Activated T-cell treated with anti-CD3 and anti-CD28 coated beads for 24 hours (primary cell): ENCODE data around the gene ETV7.

Experiments
- DNase-seq: peaks from one replicate; pipeline ENCODE4 v3.0.0-alpha.2; 2020; ENCODE audit warnings: low read depth

The ETV7 gene

GRCh38 chr6:36383606-36384005 lies 3.9 kb downstream of the ETV7 start:
- DNase-seq: no peak

GRCh38 chr6:36382976-36383375 lies 4.5 kb downstream of the ETV7 start:
- no peak for DNase-seq

GRCh38 chr6:36381502-36382389 lies 5.7 kb downstream of the ETV7 start:
- DNase-seq: no peak

DNA sequence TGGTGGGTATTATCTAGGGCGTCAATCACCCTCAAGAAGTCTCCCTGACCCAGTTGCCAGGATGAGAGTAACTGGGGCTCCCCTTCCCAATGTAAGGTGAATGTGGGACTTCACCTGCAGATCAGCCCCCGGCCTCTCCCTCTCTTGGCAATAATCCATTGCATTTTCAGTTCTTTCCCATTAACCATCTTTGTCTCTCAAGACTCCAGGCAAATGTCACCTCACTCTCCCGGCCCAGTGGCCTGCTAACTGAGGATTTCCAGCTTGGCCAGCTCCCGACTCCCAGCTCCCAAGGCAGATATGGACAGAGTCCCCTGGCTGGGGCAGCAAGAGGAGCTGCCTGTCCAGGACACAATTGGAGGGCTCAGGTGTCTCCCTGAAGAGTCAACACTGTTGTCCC lies 7.3 kb downstream of the ETV7 start:
- no peak for DNase-seq

DNA sequence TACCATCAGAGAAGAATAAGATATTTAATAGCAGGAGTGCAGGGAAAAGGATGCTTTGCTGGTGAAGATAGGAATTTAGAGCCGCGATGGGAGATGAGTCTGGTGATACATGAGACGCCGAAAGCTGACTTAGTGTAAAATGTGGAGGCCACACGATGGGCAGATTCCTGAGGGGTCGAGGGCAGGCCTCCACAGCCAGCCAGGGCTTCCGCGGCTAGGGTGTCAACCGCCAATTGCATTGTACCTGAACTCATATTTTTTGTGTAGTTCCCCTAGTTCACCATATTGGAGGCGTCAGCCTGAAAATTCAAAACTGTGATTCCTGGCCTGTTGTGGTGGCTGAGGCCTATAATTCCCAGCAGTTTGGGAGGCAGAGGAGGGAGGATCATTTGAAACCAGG lies 8.5 kb downstream of the ETV7 start:
- no peak for DNase-seq

- no peak for DNase-seq
Measured at GRCh38 chr6:36378243-36378920, 9.1 kb downstream of the ETV7 start.

GRCh38 chr6:36377594-36377993 lies 9.9 kb downstream of the ETV7 start:
- no peak for DNase-seq

- DNase-seq: no peak
Measured at GRCh38 chr6:36376742-36377141, 10.7 kb downstream of the ETV7 start.

- DNase-seq: no peak
Measured at GRCh38 chr6:36376183-36376582, 11.3 kb downstream of the ETV7 start.

- DNase-seq: no peak
Measured at GRCh38 chr6:36375644-36376155, 11.8 kb downstream of the ETV7 start.

- DNase-seq: no peak
Measured at GRCh38 chr6:36374972-36375371, 12.5 kb downstream of the ETV7 start.

DNA sequence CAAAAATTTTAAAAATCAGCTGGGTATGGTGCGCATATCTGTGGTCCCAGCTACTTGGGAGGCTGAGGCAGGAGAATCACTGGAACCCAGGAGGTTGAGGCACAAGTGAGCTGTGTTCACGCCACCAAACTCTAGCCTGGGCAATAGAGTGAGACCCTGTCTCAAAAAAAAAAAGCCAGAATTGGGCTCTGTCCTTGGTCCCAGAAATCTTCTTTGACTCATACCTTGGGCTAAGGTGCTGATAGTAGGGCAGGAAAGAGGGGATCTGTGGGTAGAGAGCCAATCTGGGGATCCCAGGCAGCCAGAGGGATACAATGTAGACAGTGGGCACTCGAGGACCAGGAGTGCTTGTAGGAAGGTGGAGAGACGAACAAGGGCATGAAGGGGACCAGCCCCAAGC lies 13.3 kb downstream of the ETV7 start:
- no peak for DNase-seq

DNA sequence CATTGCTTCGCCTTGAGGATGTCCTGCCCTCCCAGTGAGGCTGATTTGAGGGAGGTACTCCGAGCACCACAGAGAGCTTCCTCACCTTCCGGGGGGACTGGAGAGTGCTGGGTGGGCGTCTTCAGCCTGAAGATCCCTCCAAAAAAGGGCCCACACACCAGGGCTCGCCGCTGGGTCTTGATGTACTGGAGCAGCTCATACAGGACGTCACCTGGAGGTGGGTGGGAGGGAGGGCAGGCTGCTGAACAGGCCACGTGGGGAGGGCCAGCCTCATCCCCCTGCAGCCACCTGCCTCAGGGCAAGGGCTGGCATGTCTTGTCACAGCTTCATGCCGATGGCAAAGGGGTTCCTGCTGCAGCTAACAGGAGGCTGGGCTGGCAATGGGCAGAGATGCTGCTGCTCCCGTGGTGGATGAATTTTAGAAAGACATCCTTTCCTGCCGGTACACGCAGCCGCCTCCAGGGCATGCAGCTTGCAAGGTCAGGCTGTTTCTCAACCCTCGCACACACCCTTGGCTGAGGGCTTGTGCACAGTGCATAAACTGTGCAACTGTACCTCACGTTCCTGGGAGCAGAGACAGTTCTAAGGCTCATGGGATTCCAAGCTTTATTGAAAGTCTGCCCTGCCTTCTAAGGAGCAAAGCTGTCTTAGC lies 14.0 kb downstream of the ETV7 start:
- no peak for DNase-seq

GRCh38 chr6:36372088-36372487 lies 15.4 kb downstream of the ETV7 start:
- DNase-seq: no peak

GRCh38 chr6:36371211-36371610 lies 16.3 kb downstream of the ETV7 start:
- no peak for DNase-seq

GRCh38 chr6:36370638-36371037 lies 16.8 kb downstream of the ETV7 start:
- DNase-seq: no peak

GRCh38 chr6:36368921-36369865 lies 18.3 kb downstream of the ETV7 start:
- no peak for DNase-seq

DNA sequence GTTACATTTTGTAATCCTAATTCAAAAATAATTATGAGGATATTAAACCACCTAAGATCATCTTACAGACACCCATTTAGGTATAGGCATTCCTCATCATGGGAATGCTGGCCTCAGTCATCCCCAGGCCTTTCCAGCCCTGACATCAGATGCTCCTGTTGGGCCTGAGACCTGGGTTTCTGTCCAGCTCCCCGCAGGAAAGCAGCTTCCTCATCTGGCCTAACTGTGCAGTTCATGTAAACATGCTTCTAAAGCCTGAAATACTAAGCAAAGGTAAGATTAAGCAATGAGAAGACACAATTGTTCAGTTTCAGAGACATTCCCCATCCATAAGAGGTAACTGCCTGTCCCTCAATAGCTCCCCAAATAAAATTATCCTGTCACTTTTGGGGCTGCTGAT lies 19.0 kb downstream of the ETV7 start:
- DNase-seq: no peak

- DNase-seq: no peak
Measured at GRCh38 chr6:36367743-36368142, 19.7 kb downstream of the ETV7 start.

DNA sequence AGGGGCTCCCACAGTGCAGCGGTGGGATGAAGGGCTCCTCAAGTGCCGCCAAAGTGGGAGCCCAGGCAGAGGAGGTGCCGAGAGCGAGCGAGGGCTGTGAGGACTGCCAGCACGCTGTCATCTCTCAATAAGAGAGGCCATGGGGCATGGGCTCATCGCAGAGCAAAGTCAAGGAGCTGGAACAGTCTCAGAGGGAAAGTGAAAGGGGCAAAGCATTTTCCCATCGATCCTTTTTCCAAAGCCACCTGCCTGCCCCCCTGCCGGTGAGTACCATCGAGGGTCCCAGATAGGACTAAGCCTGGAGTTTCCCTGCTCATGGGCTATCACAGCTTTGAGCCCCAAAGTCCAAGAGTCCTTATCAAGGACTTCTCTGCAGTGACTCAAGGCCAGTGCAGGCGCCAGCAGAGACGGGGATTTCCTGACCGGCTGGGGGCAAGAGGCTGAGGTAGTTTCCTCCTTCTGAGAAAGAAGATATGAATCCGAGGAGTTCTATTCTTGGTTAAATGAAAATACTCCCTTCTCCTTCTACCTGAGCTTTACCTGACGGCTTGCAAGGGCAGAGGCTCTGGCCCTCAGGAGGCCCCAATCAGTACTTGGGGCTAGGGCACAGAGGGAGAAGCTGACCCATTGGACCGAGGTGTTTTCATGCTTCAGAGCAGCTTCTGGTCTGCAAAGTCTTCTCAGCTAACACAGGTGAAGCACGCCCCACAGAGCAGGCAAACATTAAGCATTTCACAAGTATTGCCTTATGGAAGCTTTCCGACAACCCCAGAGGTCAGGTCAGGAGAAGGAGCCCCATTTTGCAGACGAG lies 22.6 kb downstream of the ETV7 start:
- no peak for DNase-seq
